Esophagus squamous epithelium (tissue), 5 donors: ENCODE data around the gene BCAT1. TPM values are rescaled to one million over a fixed set of nuclear protein-coding genes. Genes with fewer than 3 reads are reported as not detected.
"Not testable (repeated sequence)": the region's sequence is repeated elsewhere in the genome, so short reads cannot be mapped to it uniquely, and the experiment has no call there.

Experiments used
- DNase-seq: peaks from one replicate; lab custom pipeline; 2025; lab: John Stamatoyannopoulos, UW
- H3K27ac ChIP-seq, 4 donors: fragments of 200-600 bp; sonication (generic); one replicate each; pipeline ENCODE4 v1.5.1; 2016 to 2019; ENCODE audit warnings: mild to moderate bottlenecking in 1 of 4
- H3K27me3 ChIP-seq, 4 donors: fragments of 200-600 bp; sonication (generic); 1 replicate in 3 of 4; 2 replicates in 1 of 4; pipeline versions ENCODE4 v1.5.1 to v1.6.0; 2017 to 2021; ENCODE audit warnings: antibody characterized with exemption in 1 of 4
- H3K36me3 ChIP-seq, 3 donors: fragments of 200-600 bp; sonication (generic); one replicate each; pipeline ENCODE4 v1.5.1; 2016 to 2019
- H3K4me1 ChIP-seq, 3 donors: fragments of 200-600 bp; sonication (generic); one replicate each; pipeline ENCODE4 v1.5.1; 2017 to 2019
- H3K4me3 ChIP-seq, 4 donors: fragments of 200-600 bp; sonication (generic); 1 replicate in 3 of 4; 2 replicates in 1 of 4; pipeline ENCODE4 v1.5.1; 2016 to 2019; ENCODE audit warnings: mild to moderate bottlenecking in 2 of 4, moderate library complexity in 1 of 4
- H3K9me3 ChIP-seq, 3 donors: fragments of 200-600 bp; sonication (generic); one replicate each; pipeline ENCODE4 v1.5.1; 2016 to 2019
- CTCF ChIP-seq, 6 experiments: fragments of 450-650 bp in 4 of 6; fragments of 200-600 bp in 2 of 6; sonication (generic) in 2 of 6; IDR thresholded peaks; one replicate each; pipeline ENCODE4 v1.5.1; 2016 to 2019; ENCODE audit warnings: antibody characterized with exemption in 6 of 6, mild to moderate bottlenecking in 4 of 6, moderate library complexity in 4 of 6
- POLR2A ChIP-seq, 4 donors: fragments of 450-650 bp; IDR thresholded peaks; one replicate each; pipeline ENCODE4 v1.6.1; 2017; ENCODE audit warnings: antibody characterized with exemption in 4 of 4, mild to moderate bottlenecking in 4 of 4, moderate library complexity in 3 of 4
- WGBS, 2 donors: methylation state at CpG; one replicate each; pipeline ENCODE4 v1.1.5; 2018; 5-methylcytosine and 5-hydroxymethylcytosine counted together
- intact Hi-C: fragments of 100-400 bp; cut with DNase I; formaldehyde crosslinking; loops from one replicate; pipeline ENCODE4 v1.15.0; 2022
- total RNA-seq, 4 donors: library from RNA; depleted of rRNA; stranded (reverse); fragments of >200 nt; gene quantifications; one replicate each; pipeline ENCODE4 v1.1.0, GENCODE V29; 2016
- donor health status: DM: yes; HTN: yes; CAD: no.

The BCAT1 gene
- total RNA-seq, 4 donors from 2014 or later = 0.87 to 28.3 (median 9.6) TPM

- no peak overlapping the region for H3K4me3 ChIP-seq
- DNase-seq = no peak
- TF ChIP-seq POLR2A (IDR thresholded peaks at IDR 0.05) (no peak), CTCF (IDR thresholded peaks at IDR 0.05) (no peak)
- H3K36me3 ChIP-seq = no peaks in the 10 kb centered on the region
- H3K27ac ChIP-seq = peak overlapping the region in 2 of 4 donors; percentile 46 to 60
- H3K9me3 ChIP-seq = no peaks in the 10 kb centered on the region
- intact Hi-C loops = no loop called here
- no peaks in the 10 kb centered on the region for H3K4me1 ChIP-seq
- 48 to 64% methylated on average over 2 of the region's 2 CpGs for WGBS, 2 donors
- no peaks in the 10 kb centered on the region for H3K27me3 ChIP-seq
Observed at GRCh38 chr12:24879644-24880043, 69.3 kb downstream of the BCAT1 start.

GRCh38 chr12:24875014-24875413 lies 73.9 kb downstream of the BCAT1 start:
- H3K9me3 ChIP-seq = no peaks in the 10 kb centered on the region
- H3K4me1 ChIP-seq = no peaks in the 10 kb centered on the region
- 96% methylated on average over 3 of the region's 3 CpGs for WGBS, 2 donors
- H3K36me3 ChIP-seq = no peaks in the 10 kb centered on the region
- no peak for DNase-seq
- no peaks in the 10 kb centered on the region for H3K27me3 ChIP-seq
- H3K4me3 ChIP-seq = no peak overlapping the region
- no peak overlapping the region for H3K27ac ChIP-seq
- intact Hi-C loops = no loop called here
- TF ChIP-seq POLR2A (IDR thresholded peaks at IDR 0.05) = no peak
- TF ChIP-seq CTCF (IDR thresholded peaks at IDR 0.05) = no peak

GRCh38 chr12:24872211-24872610 lies 76.7 kb downstream of the BCAT1 start:
- 63 to 68% methylated on average over 1 of the region's 1 CpG for WGBS, 2 donors

GRCh38 chr12:24866139-24866538 lies 82.8 kb downstream of the BCAT1 start:
- H3K36me3 ChIP-seq, DNase-seq, intact Hi-C loops, H3K4me3 ChIP-seq, H3K27ac ChIP-seq, H3K9me3 ChIP-seq, H3K4me1 ChIP-seq, H3K27me3 ChIP-seq: not testable (repeated sequence)
- no CpG with 5 or more reads among the region's 24 CpGs for WGBS, 2 donors

More at GRCh38 chr12:24872211-24872610, 76.7 kb downstream of the BCAT1 start:
- Histone ChIP-seq H3K27ac (no peak overlapping the region), H3K9me3 (no peaks in the 10 kb centered on the region), H3K4me1 (no peaks in the 10 kb centered on the region), H3K36me3 (no peaks in the 10 kb centered on the region), H3K4me3 (no peak overlapping the region), H3K27me3 (no peaks in the 10 kb centered on the region)
- intact Hi-C loops = no loop called here
- DNase-seq = no peak
- no peak for TF ChIP-seq POLR2A (IDR thresholded peaks at IDR 0.05)
- TF ChIP-seq CTCF (IDR thresholded peaks at IDR 0.05) = no peak

GRCh38 chr12:24864796-24865125 lies 84.1 kb downstream of the BCAT1 start:
- H3K27me3 ChIP-seq = no peaks in the 10 kb centered on the region
- no peaks in the 10 kb centered on the region for H3K36me3 ChIP-seq
- TF ChIP-seq CTCF (IDR thresholded peaks at IDR 0.05) (no peak), POLR2A (IDR thresholded peaks at IDR 0.05) (no peak)
- no peaks in the 10 kb centered on the region for H3K4me1 ChIP-seq
- no peaks in the 10 kb centered on the region for H3K9me3 ChIP-seq
- DNase-seq = no peak
- no peak overlapping the region for H3K27ac ChIP-seq
- intact Hi-C loops = no loop called here
- H3K4me3 ChIP-seq = no peak overlapping the region
